Stimulated activated CD8-positive, alpha-beta memory T cell treated with anti-CD3 and anti-CD28 coated beads, Interleukin-4, amount 100 ng/mL, for 48 hours (primary cell): ENCODE results near the gene RB1.

Experiments
- DNase-seq: peaks from one replicate; pipeline ENCODE4 v3.0.0-alpha.2; 2020

RB1 gene

GRCh38 chr13:48303359-48304142, at the start of gene RB1:
RB1 (plus strand) TSS chr13:48303751; CDS start chr13:48303913, 162 bp downstream.
- peak; percentile 92 for DNase-seq

- DNase-seq, result no peak
These were observed 49.7 kb upstream of the RB1 start for GRCh38 chr13:48253849-48254248.

GRCh38 chr13:48255090-48255489, 48.5 kb upstream of the RB1 start:
- no peak for DNase-seq

DNA sequence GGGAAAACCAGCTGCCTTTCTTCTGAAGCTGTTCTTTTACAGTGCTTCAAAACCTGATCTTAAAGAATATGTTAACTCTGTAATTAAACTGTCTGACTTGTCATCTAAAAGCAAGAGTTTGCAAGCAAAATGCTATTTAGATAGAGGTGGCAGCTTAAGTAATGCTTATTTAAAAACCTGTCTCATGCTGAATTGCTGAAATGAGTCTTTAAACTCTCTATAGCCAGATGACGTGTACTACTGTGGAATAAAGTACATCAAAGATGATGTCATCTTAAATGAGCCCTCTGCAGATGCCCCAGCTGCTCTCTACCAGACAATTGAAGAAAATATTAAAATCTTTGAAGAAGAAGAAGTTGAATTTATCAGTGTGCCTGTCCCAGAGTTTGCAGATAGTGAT, 47.6 kb upstream of the RB1 start:
- no peak for DNase-seq

DNA sequence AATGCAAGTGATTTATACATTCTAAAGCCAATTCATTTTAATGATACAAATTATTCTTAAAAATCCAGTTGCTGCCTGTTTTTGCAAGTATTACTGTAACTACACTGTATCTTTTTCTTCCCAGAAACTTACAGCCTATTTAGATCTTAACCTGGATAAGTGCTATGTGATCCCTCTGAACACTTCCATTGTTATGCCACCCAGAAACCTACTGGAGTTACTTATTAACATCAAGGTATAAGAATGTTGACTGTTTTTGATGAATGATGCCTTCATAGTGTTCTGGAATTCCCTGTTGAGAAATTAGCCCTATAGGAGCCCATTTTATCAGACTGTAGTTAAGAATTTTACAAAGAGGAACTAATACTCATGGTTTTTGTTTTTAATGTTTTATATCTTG, 45.5 kb upstream of the RB1 start:
- no peak for DNase-seq

GRCh38 chr13:48258430-48258829, 45.1 kb upstream of the RB1 start:
- DNase-seq, result no peak

GRCh38 chr13:48260970-48261369, 42.6 kb upstream of the RB1 start:
- DNase-seq, result no peak

GRCh38 chr13:48263196-48263595, 40.4 kb upstream of the RB1 start:
- DNase-seq, result no peak

DNA sequence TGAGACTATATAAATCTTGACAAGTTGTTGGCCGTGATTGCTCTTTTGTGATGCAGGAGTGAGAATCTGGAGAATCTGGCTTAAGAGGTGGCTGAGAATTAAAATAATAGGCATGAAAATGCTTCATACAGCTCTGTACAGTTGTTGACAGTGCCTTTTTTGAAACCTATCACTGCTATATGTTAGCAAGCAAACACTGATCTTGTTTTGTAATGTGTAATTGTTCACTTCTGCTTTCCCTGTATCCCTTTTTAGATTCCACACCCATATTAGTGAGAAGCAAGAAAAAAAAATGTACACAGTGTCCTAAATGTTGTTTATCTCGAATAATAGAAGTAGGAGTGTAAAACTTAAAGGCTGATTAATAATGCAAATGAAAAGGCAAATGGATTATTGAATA, 39.5 kb upstream of the RB1 start:
- no peak for DNase-seq

DNA sequence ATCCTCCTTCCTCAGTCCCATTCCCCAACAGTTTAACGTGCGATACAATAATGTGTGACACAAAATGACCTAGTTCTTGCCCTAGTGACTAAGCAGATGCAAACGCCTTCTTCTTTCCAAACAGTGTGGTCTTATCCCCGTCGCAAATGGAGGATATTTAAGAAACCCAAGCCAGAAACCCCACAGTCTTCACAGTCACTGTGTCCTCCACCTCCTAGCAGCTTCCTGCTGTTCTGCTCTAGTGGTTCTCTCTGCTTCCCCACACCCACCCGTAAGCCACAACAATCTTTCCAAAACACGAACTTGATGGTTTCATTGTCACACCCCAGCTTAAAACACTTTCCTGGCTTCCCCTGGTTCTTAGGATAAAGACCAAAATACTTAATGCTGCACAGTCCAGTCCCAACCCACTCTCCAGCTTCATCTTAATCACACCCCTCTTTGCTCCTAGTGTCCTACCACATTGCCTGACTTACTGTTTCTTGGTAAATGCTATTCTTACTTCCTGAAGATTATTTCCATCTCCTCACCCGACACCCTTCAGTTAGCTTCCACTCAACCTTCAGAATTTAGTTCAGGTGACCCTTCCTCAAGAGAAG, 38.2 kb upstream of the RB1 start:
- DNase-seq, result peak; percentile 48

DNA sequence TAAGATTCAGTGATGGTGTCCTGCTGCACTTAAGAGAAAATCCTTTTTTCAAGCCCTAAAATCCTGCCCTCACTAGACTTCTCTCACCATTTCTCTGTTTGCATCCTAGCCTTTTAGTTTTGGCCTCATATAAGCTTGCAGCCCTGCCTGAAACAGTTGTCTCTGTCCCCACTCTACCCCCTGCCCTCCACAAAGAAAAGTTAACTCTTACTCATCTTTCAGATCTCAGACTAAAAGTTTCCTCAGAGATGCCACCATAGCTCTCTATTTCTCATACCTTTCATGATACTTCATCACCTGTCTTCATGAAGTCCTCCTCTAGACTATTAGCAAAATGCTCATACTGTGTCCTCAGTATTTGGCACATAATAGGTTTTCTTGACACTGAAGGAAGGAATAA, 37.4 kb upstream of the RB1 start:
- DNase-seq, result no peak

DNA sequence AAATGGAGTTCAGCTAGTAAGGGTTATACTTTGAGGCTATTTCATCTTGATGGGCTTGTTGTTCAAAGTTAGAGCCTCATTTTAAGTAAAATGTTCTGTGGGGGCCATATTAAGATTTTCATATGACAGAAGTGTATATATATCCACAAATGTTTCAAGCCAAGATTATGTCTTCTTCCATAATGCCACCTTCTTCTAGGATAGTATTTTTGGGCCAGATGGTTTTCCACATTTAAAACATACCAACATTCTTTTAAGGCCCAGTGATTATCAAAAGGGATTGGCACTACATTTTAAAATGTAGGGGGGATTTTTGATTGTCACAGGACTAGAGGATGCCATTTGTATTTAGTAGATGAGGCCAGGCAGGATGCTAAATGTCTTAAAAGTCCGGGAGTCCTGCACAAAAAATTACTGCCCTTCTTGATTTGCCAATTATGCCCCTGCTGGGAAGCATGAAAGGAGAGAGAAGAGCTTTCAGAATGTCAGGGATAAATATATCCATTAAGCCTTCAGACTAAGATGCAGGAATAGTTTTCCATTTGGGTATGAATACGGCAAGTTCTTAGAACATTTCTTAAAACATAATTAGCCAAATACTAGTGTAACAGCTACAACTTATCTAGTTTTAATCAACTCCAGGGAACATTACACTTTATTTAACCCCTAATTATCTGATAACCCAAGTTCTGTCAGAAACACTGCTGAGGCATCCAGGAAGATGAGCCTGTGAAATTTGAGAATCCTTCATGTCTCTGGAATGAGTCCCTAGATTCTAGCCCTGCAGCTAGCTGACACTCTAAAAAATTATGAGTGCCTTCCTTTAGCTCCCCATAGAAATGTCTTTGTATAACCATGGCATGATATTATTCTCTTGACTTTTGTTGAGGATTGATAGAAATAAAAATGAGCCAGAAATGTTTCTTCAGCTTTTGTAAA, 36.6 kb upstream of the RB1 start:
- DNase-seq, result no peak

- DNase-seq, result no peak
These were observed 35.5 kb upstream of the RB1 start for GRCh38 chr13:48268019-48268418.

DNA sequence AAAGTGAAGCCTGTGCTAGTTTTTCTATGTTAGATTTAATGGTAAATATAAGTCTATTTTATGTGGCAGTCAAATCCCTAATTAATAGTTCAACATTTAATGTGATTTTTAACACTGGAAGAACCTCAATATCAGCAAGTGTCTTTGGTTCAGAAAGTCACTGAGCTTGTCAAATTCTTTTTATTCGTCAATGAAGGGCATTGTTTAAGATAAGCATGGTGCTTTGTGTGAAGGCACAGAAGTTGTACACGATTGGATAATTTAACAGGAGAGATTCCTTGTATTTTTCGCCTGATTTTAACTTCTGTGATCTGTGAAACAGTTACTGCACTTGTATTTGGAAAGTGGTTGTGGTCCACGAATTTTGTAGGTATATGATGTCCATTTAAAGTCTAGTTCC, 30.2 kb upstream of the RB1 start:
- no peak for DNase-seq

- no peak for DNase-seq
These were observed 28.0 kb upstream of the RB1 start for GRCh38 chr13:48275507-48275906.

DNA sequence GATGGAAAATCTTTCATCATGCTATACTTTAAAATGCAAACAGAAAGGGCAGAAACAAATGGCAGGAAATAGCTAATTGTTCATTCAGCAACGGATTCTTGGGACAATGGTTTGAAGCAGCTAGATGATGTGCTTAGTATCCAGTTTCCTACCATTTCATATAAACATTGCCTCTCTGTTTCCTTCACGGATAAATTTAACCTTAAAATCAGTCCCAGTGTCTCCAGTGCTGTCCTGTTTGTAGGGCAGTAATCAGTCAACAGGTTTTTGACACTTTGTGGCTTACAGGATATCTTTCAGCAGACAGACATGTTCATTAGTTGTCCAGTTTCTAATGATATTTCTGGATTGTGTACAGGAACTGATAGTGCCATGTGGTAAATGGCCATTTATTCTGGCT, 24.7 kb upstream of the RB1 start:
- no peak for DNase-seq

DNA sequence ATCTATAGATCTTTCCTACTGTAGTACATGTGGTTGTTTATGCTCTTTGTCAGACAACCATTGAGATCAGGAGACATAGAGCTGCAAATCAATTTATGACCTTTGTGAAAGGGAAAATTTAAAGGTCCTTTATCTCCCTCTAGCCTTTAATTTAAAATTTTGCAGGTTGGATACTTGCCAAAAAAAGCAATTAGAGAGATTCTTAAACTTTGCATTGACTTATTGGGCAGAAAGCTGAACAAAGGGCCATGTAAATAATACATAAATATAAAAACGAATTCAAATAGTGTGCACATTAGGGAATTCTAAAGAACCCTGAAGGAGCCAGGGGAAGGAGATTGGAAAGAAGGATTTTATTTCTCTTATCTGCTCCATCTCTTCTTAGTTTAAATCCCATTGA, 22.0 kb upstream of the RB1 start:
- no peak for DNase-seq

- DNase-seq, result no peak
These were observed 11.8 kb upstream of the RB1 start for GRCh38 chr13:48291730-48292129.

DNA sequence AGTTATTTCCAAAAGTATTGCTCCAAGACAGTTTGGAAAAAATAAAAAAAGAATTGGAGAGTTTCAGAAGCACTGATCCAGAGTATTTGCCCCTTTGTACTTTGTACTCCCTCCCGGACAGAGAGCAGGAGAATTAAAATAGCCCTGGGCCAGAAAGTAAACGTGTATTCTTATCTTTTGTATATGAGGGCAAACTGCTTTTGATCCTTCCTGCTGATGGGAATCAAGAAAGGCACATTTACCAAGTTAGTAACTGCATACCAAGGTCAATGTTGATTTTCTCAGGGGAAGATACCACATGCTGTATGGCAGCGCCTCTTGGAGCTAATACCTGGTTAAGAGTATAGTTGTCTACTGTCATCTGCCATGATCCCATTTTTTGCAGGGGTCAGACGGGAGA, 10.9 kb upstream of the RB1 start:
- no peak for DNase-seq

DNA sequence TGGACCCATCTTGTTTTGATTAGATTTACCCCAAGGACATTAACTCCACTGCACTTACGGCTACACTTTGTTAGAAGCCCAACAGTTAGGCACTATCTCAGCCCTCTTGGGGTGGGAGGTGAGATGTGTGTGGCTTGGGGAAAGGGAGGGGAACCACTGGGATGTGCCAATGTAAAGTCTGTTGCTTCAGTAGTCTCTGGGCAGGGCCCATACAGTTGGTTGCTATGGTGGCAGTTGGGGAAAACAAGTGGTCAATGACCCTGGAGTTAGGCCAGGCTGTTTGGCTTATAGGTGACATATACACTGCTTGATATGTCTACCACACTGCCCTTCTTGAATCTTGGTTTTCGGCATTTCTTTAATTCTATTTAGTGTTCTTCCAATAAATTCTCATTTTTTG, 8.9 kb upstream of the RB1 start:
- DNase-seq, result no peak

- DNase-seq, result no peak
These were observed 8.3 kb upstream of the RB1 start for GRCh38 chr13:48295271-48295670.

DNA sequence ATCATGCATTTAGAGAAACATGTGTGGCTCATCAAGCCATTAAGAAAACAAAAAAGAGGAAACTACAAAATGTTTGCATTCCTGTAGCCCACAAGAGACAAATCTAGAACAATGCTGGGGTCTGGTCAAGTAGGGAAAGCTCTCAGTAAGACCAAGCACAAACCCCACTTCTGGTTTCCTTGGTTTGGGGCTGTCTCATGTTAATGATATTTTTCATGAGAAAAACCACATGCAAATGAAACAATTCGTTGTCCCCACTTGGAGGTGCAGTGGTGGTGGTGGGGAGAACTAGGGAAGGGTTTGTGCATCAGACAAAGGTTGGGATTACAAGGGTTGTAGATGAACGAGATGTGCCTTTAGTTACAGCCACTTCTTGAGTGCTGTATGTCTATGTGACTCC, 7.0 kb upstream of the RB1 start:
- no peak for DNase-seq

DNA sequence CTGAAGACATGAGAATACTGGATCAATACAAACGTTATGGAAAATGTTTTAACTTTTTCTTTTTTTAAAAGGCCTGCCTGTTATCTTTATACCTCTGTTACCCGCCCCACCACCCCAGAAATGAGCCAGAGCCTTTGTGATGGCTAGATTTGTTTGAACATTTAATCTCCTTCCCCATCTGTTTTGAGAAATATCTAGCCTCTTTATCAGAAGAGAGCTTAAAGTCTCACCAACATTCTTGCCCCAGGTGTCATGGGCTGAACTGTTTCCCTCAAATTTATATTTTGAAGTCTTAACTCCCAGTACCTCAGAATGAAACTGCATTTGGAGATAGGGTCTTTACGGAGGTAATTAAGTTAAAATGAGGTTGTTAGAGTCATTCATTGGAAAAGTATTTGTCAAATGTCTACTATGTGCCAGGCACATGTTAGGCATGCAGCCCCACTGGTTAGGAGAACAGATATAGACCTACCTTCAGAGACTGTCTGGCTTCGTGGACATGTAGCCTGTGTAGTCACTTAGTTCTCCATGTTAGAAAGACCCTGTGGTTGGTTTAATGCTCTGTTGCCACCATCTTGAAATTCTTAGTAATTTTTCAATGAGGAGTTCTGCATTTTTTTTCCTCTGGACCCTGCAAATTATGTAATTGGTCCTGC, 6.3 kb upstream of the RB1 start:
- DNase-seq, result no peak
